Mesenteric fat pad (tissue), 1 donor: ENCODE results near the gene CCR5AS.
"Not testable (repeated sequence)": the region's sequence is repeated elsewhere in the genome, so short reads cannot be mapped to it uniquely, and the experiment has no call there.

Source experiments
- DNase-seq: peaks from one replicate; pipeline ENCODE4 v3.0.0-alpha.2; 2020; ENCODE audit warnings: low spot score
- donor health status: DM: yes; HTN: yes; CAD: no.

CCR5AS gene

DNA sequence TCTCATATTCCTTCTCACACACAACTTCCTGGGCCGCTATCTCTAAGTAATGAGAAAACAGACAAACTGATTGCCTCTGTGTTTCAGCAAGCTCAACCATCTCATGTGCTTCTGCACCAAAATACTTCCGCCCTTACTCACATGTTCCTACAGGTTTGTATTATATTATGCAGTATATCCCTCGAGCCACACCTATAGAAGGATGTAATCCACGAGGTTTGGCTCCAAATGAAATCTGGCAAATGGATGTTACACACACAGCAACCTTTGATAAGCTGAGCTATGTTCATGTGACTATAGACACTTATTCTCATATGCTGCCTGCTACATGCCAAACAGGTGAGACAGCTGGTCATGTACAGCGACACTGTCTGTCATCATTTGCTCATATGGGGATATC, 22.8 kb upstream of the CCR5AS start:
- no peak for DNase-seq

DNA sequence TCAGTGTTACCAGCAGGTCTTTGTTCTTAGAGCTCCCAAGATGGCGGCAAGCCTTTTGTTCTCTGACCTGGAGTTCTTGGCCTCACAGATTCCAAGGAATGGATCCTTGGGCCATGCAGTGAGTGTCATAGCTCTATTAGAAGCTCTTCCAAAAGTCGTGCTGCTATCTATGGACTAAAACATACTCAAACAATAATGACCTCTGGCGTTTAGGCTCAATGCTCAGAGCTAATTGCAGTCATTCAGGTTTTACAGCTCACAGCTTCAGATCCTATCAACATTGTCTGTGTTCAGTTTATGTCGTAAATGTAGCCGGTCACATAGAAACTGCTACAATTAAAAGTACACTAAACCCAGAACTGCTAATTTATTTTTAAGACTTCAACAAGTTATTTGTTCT, 22.4 kb upstream of the CCR5AS start:
- DNase-seq, result no peak

DNA sequence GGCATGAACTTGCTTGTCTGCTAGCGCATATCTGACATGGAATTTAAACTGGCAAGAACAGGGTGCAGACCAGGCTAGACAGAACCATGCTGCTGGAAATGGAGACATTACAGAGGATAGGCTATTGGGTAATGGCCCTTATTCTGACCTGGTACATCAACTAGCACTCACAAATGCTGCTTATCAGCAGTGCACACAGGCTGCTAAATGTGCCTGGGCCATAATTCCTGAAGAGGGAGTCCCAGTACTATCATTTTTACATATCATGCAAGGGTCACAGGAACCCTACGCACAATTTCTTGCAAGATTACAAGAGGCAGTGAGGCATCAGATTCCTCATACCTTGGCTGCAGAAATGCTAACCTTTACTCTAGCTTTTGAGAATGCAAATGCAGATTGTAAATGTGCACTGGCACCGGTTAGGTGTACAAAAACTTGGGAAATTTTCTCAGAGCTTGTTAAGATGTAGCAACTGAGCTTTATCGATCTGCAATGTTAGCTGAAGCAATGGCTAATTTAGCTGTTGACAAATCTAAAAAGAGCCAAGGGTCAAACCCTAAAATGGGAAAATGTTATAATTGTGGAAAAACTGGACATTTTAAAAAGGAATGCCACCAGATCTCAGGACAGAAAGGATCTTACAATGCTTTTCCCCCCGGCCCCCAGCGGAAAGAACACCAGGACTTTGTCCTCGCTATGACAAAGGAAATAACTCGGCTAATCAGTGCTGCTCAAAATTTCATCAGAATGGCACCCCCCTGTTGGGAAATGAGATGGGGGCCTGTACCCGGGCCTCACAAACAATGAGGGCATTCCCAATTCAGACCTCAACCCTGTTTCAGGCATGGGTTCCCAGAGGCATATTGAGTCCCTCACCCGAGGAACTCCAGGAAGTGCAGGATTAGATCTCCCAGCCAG, 21.3 kb upstream of the CCR5AS start:
- DNase-seq, result no peak

DNA sequence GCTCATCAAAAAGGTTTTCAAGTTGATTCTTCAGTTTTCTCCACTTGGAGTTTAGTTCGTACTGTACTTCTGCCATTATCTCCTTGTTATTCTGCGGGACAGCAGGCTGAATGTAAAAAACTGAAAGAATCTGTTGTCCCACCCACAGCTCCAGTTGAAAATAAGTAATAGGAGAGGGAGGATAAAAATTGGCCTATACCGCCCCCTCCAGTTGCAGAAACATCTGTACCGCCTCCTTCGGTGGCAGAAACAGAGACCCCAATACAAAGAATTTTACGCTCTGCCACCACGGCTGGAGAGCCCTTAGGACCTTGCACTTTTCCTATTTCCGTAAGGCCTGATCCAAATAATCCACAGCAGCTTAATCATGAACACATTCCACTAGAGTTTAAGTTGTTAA, 20.5 kb upstream of the CCR5AS start:
- DNase-seq, result not testable (repeated sequence)

DNA sequence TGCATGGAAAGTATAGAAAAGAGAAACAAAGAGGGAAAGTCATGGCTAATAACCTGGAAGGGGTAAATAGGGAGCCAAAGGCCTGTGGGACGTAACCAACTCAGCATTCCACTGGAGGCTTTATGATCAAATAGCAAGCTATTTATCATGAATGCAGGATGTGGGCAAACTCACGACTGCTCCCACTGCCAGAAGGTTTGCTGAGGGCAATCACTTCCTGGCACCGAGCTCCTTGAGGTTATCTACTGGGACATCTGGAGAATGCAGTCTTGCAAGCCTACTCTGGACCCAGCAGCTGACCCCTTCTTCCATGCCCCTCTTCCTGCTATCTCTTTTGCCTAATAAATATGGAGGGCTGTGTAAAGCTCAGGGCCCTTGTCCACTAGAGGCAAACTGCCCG, 19.6 kb upstream of the CCR5AS start:
- not testable (repeated sequence) for DNase-seq

DNA sequence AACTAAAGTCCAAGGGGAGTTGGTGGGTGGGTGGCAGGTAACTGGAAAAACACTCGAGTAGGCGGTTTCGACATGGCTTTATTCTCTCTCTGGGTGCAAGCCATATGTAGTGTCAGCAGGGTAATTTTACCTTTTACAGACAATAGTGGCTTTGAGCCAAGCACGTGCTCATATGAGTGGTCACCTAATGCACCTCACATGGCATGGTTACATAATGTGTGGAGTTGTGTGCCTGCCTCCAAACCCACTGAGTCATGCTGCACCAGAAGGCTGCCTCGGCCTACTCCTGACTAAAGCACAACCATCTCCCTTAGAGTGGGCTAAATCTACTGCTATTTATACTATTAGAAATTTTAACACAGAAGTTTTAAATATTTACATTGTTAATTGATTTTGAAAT, 16.7 kb upstream of the CCR5AS start:
- DNase-seq, result no peak

DNA sequence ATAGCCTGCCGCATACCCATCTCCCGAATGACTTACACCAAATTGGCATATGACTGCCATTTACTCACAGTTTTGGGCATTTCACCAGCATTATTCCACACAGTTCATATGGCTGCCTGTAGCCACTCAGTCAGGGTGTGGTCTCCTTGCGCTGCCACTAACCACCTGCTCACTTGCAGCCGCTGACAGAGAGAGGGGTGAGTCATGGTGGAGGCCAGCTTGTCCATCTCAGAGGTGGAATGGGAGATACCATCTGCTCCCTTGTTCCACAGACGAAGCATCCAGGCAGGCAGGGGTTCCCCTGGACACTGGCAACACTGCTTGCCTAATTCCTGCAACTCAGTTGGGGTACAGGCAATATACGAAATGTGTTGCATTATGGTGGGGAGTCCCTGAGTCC, 15.8 kb upstream of the CCR5AS start:
- DNase-seq, result no peak

DNA sequence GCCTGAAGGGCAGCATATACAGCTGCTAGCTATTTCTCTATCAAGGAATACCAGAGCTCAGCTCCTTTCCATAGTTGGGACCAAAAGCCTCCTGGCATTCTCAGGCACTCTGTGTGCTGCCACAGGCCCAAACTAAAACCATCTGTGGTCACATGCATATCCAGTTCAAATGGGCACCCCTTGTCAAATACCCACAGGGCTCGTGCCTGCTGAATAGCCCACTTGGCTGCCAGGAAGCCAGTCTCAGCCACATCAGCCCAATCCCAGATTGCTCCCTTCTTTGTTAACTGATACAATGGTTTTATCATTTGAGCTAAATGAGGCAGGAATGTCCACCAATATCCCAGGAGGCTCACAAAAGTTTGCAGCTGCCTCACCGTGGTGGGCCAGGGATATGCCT, 14.1 kb upstream of the CCR5AS start:
- DNase-seq, result no peak

DNA sequence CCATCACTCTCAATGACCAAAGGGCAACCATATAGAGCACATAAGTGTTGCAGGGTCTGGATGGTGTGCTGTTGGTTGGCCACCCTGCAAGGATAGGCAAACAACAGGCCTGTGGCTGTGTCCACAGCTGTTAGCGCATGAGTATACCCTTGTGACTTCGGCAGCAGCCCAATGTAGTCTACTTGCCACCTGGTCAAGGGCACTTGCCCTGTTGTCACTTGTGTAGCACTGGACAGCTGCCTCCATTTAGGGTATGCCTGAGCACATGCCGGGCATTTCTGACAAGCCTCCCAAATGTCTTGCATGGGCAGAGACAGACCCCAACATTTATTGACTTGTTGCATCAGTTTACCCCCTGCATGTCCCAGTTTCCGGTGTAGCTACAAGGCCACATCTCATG, 12.9 kb upstream of the CCR5AS start:
- DNase-seq, result no peak

DNA sequence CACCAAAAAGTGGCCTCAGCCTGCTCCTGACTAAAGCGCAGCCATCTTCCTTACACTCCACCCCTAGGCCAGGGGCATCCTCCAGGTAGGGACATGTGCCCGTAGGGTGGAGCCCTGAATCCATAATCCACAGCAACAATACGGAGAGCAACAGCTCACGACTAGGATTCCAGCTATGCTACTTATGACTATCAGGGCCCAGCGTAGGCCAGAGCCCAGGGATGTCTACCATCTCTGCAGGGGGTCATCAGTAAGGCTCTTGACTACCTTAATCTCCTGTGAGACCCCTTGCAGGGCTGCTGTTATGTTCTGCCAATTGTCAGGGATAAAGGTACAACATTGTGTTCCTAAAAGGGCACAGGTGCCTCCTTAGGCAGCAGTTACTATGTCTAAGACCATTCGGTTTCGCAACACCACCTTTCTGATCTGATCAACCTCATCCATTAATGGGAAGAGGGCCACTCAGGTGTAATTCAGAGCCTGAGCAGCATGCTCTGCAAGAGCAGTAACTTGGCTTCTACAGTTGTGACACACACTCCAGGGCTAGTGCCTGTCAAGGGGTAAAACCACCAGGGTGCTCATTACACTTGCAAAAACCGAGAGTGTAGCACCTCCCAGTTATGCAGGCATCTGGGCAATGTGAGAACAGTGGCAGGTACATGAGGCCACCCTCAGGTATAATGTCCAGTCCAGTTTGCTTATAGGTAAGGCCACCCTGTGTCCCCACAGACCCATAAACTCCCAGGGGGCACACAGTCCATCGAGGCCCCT, 11.2 kb upstream of the CCR5AS start:
- no peak for DNase-seq

DNA sequence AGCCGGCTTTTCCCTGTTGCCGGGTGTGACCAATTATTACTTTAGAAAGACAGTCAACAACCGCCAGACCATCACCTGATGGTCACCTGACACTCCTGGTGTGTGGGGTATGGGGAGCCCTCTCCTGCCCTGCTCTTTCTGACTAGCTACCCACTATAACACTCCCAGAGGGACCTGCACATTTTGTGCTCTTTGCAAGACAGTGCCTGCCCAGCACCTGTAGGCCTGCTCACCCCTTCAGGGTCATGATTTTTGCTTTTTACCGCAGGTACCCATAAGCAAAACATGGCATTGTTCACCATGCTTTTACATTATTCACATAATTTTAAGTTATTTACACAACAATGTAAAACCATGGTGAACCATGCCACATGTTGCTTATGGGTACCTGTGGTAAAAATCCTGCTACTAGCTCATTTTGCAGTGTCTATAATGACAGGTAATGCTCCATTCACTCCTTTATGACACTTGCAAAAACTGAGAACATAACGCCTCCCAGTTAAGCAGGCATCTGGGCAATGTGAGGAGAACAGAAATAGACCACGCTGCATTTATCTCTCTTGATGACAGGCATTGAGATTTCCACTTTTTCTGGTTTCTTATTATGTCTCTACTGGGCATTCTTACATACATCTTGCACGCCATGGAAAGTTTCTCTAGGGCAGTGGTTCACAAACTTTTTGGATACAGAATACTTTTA, 10.1 kb upstream of the CCR5AS start:
- no peak for DNase-seq

DNA sequence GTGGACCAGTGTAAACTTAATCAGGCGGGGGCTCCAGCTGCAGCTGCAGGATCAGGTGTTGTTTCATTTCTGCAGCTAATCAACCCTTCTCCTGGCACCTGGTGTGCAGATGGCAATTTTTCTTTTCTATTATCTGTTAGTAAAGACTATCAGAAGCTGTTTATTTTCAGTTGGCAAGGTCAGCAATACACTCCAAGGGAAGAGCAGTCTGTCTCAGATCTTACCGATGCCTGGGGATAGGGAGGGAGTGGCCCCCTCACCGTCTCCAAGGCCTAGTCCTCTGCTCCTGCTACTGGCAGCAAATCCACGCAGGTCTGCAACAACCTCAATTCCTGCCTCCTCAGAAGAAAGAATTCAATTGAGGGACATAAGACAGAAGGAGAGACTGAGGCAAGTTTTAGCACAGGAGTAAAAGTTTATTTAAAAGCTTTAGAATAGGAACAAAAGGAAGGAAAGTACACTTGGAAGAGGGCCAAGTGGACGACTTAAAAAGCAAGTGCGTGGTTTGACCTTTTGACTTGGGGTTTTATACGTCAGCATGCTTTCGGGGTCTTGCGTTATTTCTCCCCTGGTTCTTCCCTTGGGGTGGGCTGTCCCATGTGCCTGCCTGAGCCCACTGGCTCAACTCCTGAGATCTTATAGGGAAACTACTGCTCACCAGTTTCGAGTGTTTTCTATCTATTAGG, 9.4 kb upstream of the CCR5AS start:
- DNase-seq, result no peak

DNA sequence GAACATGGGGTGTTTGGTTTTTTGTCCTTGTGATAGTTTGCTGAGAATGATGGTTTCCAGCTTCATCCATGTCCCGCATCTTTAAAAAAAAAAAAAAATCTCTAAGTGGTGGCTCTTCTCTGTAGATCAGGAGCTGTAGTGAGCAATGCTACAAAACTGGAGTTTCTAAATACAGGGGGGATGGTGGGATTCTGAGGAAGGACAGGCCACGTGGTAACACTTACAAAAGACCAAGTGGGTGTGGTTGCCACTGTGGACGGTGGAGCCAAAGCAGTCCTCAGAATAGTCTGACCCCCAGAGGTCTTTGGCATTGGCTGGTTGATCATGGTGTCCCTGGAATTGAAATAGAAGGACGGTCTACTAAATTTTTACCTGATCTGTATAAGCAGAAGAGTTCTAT, 7.9 kb upstream of the CCR5AS start:
- DNase-seq, result no peak

DNA sequence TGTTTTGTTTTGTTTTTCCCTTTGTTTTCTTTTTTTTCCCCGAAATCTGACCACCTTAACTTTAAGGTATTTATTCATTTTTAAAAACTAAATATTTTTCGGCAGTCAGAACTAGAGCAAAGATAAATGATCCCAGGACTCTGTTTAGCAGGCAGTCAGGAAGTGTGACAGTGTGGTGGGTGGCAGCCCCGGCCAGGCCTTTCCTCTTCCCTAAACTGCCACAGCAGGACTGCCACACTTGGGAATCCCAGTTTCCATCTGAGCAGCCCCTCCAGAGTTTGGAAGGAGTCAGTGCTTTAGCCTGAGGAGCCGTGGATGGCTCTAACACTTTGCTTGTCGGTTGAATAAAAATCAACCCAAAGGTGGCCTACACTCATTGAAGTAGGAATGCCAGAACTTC, 7.1 kb upstream of the CCR5AS start:
- DNase-seq, result no peak

DNA sequence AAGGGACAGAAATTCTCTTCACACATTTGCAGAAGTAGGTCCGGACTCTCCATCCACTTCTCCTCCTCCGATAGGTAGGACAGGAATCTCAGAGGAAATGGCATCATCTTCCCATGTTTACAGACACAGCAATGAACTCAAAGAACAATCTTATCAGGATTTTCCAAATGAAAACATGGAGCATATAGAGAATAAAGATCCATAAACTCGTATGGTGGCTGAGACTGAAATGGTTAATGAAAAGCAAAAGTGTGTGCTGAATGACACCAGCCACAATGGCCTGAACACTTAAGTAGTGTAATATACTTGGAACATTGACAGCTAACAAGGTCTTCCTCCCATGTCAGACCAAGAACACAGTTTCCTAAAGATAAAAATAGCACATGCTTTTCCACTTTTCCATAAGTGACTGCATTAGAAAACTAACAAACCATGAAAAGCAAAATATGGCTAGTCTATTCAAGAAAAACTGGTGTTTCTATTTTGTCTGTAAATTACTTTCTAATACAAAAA, 6.0 kb upstream of the CCR5AS start:
- DNase-seq, result no peak

DNA sequence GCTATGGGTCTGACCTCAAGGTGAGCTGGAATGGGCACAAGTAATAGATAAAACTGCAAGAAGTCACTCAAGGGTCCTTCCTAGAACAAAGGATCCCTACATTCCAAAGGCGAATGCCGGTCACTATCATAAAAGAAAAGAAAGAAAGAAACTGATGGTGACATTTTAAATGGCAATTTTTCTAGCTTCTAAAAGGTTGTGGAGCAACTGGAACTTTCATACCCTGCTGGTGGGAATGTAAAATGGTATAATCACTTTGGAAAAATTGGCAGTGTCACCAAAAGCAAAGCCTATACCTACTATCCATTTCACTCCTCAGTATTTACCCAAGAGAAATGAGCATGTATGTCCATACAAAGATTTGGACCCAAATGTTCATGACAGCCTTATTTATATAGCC, 4.4 kb upstream of the CCR5AS start:
- no peak for DNase-seq

DNA sequence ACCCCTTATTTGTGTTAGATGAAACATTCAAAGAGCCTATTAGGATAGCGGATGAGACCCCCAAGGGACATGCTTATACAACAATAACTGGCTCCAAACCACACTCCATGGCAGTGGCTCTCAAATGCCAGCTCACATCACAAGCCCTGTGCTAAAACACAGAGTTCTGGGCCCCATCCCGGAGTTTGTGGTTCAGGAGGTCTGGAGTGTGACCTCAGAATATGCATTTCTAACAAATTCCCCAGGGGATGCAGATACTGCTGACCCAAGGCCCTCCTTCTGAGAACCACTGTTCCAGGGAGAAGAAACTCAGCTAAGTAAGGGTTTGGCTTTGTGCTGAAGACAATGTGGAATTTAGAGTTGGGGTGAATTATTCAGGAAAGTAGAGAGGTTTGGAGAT, 3.8 kb upstream of the CCR5AS start:
- DNase-seq, result no peak

DNA sequence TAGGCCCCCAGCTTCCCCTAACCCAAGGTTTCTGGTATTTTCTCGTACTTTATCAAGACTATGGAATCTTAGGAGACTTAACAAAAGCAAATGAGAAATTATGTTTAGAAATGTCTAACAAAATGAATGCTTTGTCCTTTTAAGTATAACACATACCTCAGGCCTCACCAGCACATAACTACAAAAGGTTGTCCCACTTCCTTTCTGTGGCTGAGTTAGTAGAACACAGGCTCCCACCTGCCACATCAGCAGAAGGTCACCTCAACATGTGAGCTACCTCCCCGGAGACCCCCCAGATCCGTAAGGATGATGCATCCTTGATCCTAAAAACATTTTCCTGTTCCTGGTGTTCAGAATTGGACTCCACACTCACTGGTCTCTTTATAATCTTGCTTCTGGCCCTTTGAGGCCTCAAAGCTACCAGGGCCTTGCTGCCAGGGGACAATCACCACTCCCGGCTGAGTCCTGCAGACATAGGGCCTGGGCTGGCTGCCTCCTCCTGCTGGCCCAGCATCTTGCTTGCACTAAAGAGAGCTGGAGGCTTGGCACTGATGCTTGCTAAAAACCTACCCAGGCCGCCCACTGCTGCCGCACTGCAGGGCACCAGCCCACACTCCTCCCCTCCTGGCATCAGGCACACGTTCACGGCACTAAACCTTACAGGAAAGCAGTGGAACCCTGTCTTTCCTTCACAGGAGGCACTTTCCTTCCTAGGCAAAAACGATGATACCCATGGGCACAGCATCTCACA, 3.0 kb upstream of the CCR5AS start:
- no peak for DNase-seq

DNA sequence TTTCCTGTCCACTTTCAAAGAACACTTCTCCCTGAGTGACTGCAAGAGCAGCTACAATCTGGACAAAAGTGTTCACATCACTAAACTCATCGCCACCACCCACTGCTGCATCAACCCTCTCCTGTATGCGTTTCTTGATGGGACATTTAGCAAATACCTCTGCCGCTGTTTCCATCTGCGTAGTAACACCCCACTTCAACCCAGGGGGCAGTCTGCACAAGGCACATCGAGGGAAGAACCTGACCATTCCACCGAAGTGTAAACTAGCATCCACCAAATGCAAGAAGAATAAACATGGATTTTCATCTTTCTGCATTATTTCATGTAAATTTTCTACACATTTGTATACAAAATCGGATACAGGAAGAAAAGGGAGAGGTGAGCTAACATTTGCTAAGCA, 2.0 kb upstream of the CCR5AS start:
- DNase-seq, result no peak

DNA sequence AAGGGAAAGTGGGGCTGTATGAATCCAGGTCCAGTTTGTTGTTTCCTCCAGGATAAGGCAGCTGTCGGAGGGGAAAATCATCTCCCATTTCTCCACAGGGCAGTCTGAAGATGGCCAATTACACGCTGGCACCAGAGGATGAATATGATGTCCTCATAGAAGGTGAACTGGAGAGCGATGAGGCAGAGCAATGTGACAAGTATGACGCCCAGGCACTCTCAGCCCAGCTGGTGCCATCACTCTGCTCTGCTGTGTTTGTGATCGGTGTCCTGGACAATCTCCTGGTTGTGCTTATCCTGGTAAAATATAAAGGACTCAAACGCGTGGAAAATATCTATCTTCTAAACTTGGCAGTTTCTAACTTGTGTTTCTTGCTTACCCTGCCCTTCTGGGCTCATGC, 1.1 kb upstream of the CCR5AS start:
- no peak for DNase-seq

DNA sequence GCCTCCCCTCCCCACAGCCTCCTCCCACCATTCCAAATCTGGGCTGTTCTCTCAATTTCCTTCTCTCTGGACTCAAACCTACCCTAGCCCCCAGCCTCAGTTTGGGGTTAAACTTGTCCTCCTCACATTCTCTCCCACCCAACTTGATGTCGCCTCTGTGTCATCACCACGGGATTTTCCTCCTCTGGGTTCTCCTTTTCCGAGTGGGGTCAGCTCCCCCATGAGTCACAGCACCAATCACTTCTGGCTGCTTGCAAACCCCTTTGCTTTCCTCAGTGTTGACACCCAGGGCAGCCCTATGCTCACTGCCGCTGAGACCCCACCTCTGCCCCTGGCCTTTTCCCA, 451 bp downstream of the CCR5AS start:
- no peak for DNase-seq
